Aorta (tissue), 5 donors: ENCODE data around the gene SIRT4. TPM values are rescaled to one million over a fixed set of nuclear protein-coding genes. Genes with fewer than 3 reads are reported as not detected.
A peak's percentile ranks its signal among the peaks of the same experiment; 100 is the strongest.

Experiments used
- ATAC-seq: fragments of 200-7000 bp; cut with Tn5 transposase; one replicate; pipeline ENCODE4 v1.9.1; 2022; ENCODE audit warnings: moderate library complexity; ENCODE audit not compliant: low FRiP score
- DNase-seq, 2 donors: peaks; one replicate each; pipeline ENCODE4 v3.0.0-alpha.2; 2020
- H3K27ac ChIP-seq, 2 donors: one replicate each; pipeline ENCODE4 v1.5.1; 2013; ENCODE audit warnings: low read length in 2 of 2, mild to moderate bottlenecking in 2 of 2, moderate library complexity in 2 of 2, control low read depth in 1 of 2, inconsistent platforms in 1 of 2, low read depth in 1 of 2
- H3K27me3 ChIP-seq, 2 donors: one replicate each; pipeline ENCODE4 v1.6.1; 2013; ENCODE audit warnings: control low read depth in 1 of 2, low read length in 1 of 2, mild to moderate bottlenecking in 1 of 2, moderate library complexity in 1 of 2; ENCODE audit not compliant: insufficient read depth in 2 of 2, control insufficient read depth in 1 of 2
- H3K36me3 ChIP-seq, 2 donors: one replicate each; pipeline ENCODE4 v1.6.1; 2013; ENCODE audit warnings: control low read depth in 1 of 2, low read length in 1 of 2, mild to moderate bottlenecking in 1 of 2; ENCODE audit not compliant: insufficient read depth in 2 of 2, control insufficient read depth in 1 of 2
- H3K4me1 ChIP-seq, 2 donors: one replicate each; pipeline ENCODE4 v1.6.1; 2013; ENCODE audit warnings: low read length in 2 of 2, control low read depth in 1 of 2, mild to moderate bottlenecking in 1 of 2, moderate library complexity in 1 of 2; ENCODE audit not compliant: insufficient read depth in 2 of 2, control insufficient read depth in 1 of 2
- H3K4me3 ChIP-seq, 2 donors: one replicate each; pipeline ENCODE4 v1.5.1; 2013; ENCODE audit warnings: low read length in 2 of 2, control low read depth in 1 of 2, mild to moderate bottlenecking in 1 of 2
- H3K9me3 ChIP-seq: one replicate; pipeline ENCODE4 v1.6.1; 2013; ENCODE audit warnings: mild to moderate bottlenecking, low read length; ENCODE audit not compliant: control insufficient read depth
- WGBS, 2 donors: extraction: QIAGEN DNeasy Blood & Tissue Kit; methylation state at CpG; one replicate each; pipeline ENCODE4 v1.1.7; 2013; 5-methylcytosine and 5-hydroxymethylcytosine counted together
- intact Hi-C, 2 donors: fragments of 100-400 bp; cut with DNase I; formaldehyde crosslinking; loops; one replicate each; pipeline versions ENCODE4 v1.14.2 to v1.15.0; 2022
- polyA plus RNA-seq, 2 donors: library from polyadenylated mRNA; stranded (reverse); fragments of 200-250 nt; gene quantifications; one replicate each; pipeline ENCODE4 v1.2.3, GENCODE V29; 2013
- total RNA-seq, 2 donors: library from RNA; stranded (reverse); fragmentation: NEBNext Ultra II Directional; extraction: Animal tissue kit (Norgen Biotek cat#: 25700); gene quantifications; one replicate each; pipeline ENCODE4 v1.2.1, GENCODE V29; 2021
- donor health status: healthy with polysubstance abuse.
- donor health status: Bipolar disorder and iron deficiency.
- donor health status: DM: no; HTN: no; CAD: no.
- donor health status: DM: no; HTN: no; CAD: no.
- donor health status: DM: yes; HTN: yes; CAD: no.

Gene SIRT4
- total and polyA plus RNA-seq, 4 donors: 0.39 to 2.5 (median 1.7) TPM

GRCh38 chr12:120292411-120292660, 9.8 kb upstream of the SIRT4 start:
- ATAC-seq (peak; percentile 12), DNase-seq (no peak)
- Histone ChIP-seq H3K27me3 (peaks cover 0 to 2% of the 10 kb centered on the region in 2 donors), H3K4me3 (peak overlapping the region; percentile 56 to 83), H3K9me3 (no peaks in the 10 kb centered on the region), H3K27ac (peak overlapping the region in 1 of 2 donors; percentile 80), H3K4me1 (no peaks in the 10 kb centered on the region), H3K36me3 (no peaks in the 10 kb centered on the region)
- WGBS, 2 donors: 0 to 1% methylated on average over 17 of the region's 17 CpGs
- intact Hi-C loops: no loop called here

GRCh38 chr12:120292661-120293531, 9.2 kb upstream of the SIRT4 start, which contains the start of gene RNU4-1:
TSS of gene RNU4-1 (minus strand) at chr12:120293237.
- no peaks in the 10 kb centered on the region for H3K4me1 ChIP-seq
- peak within 1 kb of the TSS; percentile 56 to 83 for H3K4me3 ChIP-seq
- WGBS, 2 donors: 1% methylated on average over 29 of the region's 29 CpGs
- intact Hi-C loops: no loop called here
- peak within 1 kb of the TSS in 1 of 2 donors; percentile 80 for H3K27ac ChIP-seq
- ATAC-seq (peak; percentile 80), DNase-seq (peak; percentile 71 to 77)
- H3K36me3 ChIP-seq: no peaks in the 10 kb centered on the region
- peaks cover 0 to 2% of the 10 kb centered on the region in 2 donors for H3K27me3 ChIP-seq
- H3K9me3 ChIP-seq: no peaks in the 10 kb centered on the region

- no peaks in the 10 kb centered on the region for H3K9me3 ChIP-seq
- intact Hi-C loops: no loop called here
- DNase-seq (peak in 1 of 2 donors; percentile 9), ATAC-seq (no peak)
- 51 to 60% methylated on average over 5 of the region's 5 CpGs for WGBS, 2 donors
- no peaks in the 10 kb centered on the region for H3K36me3 ChIP-seq
- H3K4me1 ChIP-seq: no peaks in the 10 kb centered on the region
- no peak overlapping the region for H3K27ac ChIP-seq
- no peaks in the 10 kb centered on the region for H3K27me3 ChIP-seq
- H3K4me3 ChIP-seq: no peak overlapping the region
Observed at GRCh38 chr12:120314220-120314619, 12.1 kb downstream of the SIRT4 start.

GRCh38 chr12:120316798-120317223, 14.7 kb downstream of the SIRT4 start:
- Histone ChIP-seq H3K4me1 (no peaks in the 10 kb centered on the region), H3K4me3 (peak overlapping the region; percentile 4 to 71), H3K27me3 (no peaks in the 10 kb centered on the region), H3K36me3 (no peaks in the 10 kb centered on the region), H3K27ac (no peak overlapping the region), H3K9me3 (no peaks in the 10 kb centered on the region)
- peak; percentile 1 for ATAC-seq
- intact Hi-C loops: loop anchor here in 1 of 2 donors (5.0 kb wide), 1 partner anchor 120 kb away; the partner anchor contains the start of gene COX6A1
- peak in 1 of 2 donors; percentile 32 for DNase-seq
- WGBS, 2 donors: 42 to 44% methylated on average over 9 of the region's 9 CpGs

- H3K9me3 ChIP-seq: no peaks in the 10 kb centered on the region
- DNase-seq (peak; percentile 99 to 100), ATAC-seq (peak; percentile 100)
- H3K27ac ChIP-seq: peak overlapping the region in 1 of 2 donors; percentile 1
- 1% methylated on average over 42 of the region's 42 CpGs for WGBS, 2 donors
- H3K4me3 ChIP-seq: peak overlapping the region; percentile 4 to 71
- H3K4me1 ChIP-seq: no peaks in the 10 kb centered on the region
- H3K27me3 ChIP-seq: no peaks in the 10 kb centered on the region
- intact Hi-C loops: loop anchor here in 1 of 2 donors (5.0 kb wide), 1 partner anchor 120 kb away; the partner anchor contains the start of gene COX6A1
- H3K36me3 ChIP-seq: no peaks in the 10 kb centered on the region
Observed at GRCh38 chr12:120317224-120318105, 15.3 kb downstream of the SIRT4 start.

- no peaks in the 10 kb centered on the region for H3K36me3 ChIP-seq
- 67 to 68% methylated on average over 13 of the region's 13 CpGs for WGBS, 2 donors
- H3K4me1 ChIP-seq: no peaks in the 10 kb centered on the region
- ATAC-seq: no peak
- intact Hi-C loops: loop anchor here in 1 of 2 donors (10.0 kb wide), 1 partner anchor 113 kb away; the partner anchor contains the start of gene COX6A1
- peak in 1 of 2 donors; percentile 21 for DNase-seq
- H3K27ac ChIP-seq: no peak overlapping the region
- no peak overlapping the region for H3K4me3 ChIP-seq
- H3K27me3 ChIP-seq: no peaks in the 10 kb centered on the region
- no peaks in the 10 kb centered on the region for H3K9me3 ChIP-seq
Observed at GRCh38 chr12:120321382-120322202, 19.5 kb downstream of the SIRT4 start.

- H3K27ac ChIP-seq: no peak overlapping the region
- H3K36me3 ChIP-seq: no peaks in the 10 kb centered on the region
- no peak for DNase-seq
- no peaks in the 10 kb centered on the region for H3K27me3 ChIP-seq
- no peak for ATAC-seq
- WGBS, 2 donors: 89% methylated on average over 2 of the region's 2 CpGs
- no peak overlapping the region for H3K4me3 ChIP-seq
- H3K9me3 ChIP-seq: no peaks in the 10 kb centered on the region
- intact Hi-C loops: loop anchor here in 1 of 2 donors (10.0 kb wide), 1 partner anchor 111 kb away; the partner anchor contains the start of gene COX6A1
- no peaks in the 10 kb centered on the region for H3K4me1 ChIP-seq
Observed at GRCh38 chr12:120323772-120324171, 21.7 kb downstream of the SIRT4 start.
